K562 (cell line): ENCODE measurements around the gene PLXNA2. TPM values are rescaled to one million over a fixed set of nuclear protein-coding genes. Genes with fewer than 3 reads are reported as not detected.
A peak's percentile ranks its signal among the peaks of the same experiment; 100 is the strongest.

Source experiments
- DDX20 ChIP-seq: fragments of 450-650 bp; IDR thresholded peaks from 2 replicates; pipeline ENCODE4 v1.6.1; 2016; ENCODE audit warnings: missing genetic modification characterization, low read depth, mild to moderate bottlenecking, missing compliant biosample characterization, moderate library complexity
- FOXA3 ChIP-seq, 2 experiments: fragments of 450-650 bp in 1 of 2; sonication (generic) in 1 of 2; formaldehyde crosslinking; IDR thresholded peaks in 1 of 2; conservative IDR thresholded peaks in 1 of 2; 2 replicates each; pipeline versions ENCODE4 v1.4.0 to v1.8.0; 2020 to 2022; ENCODE audit warnings: mild to moderate bottlenecking in 2 of 2, missing genetic modification reagents in 1 of 2
- FOXJ2 ChIP-seq: fragments of 200-800 bp; sonication (Bioruptor generic); IDR thresholded peaks from 2 replicates; pipeline ENCODE4 v1.6.1; 2016; ENCODE audit warnings: missing genetic modification characterization, missing compliant biosample characterization
- HES1 ChIP-seq: fragments of 450-650 bp; IDR thresholded peaks from 2 replicates; pipeline ENCODE4 v1.6.1; 2016; ENCODE audit warnings: low read depth, mild to moderate bottlenecking, moderate library complexity
- HEY1 ChIP-seq: fragments of 250-450 bp; sonication (Bioruptor Pico); IDR thresholded peaks from 2 replicates; pipeline ENCODE4 v1.5.0; 2020; ENCODE audit warnings: mild to moderate bottlenecking, moderate library complexity, borderline replicate concordance
- HMG20A ChIP-seq: fragments of 450-650 bp; formaldehyde crosslinking; conservative IDR thresholded peaks from 2 replicates; pipeline ENCODE4 v1.4.0; 2020; ENCODE audit warnings: mild to moderate bottlenecking, mixed read lengths
- MAZ ChIP-seq, 2 experiments: fragments of 450-650 bp in 1 of 2; sonication (generic) in 1 of 2; formaldehyde crosslinking; IDR thresholded peaks in 1 of 2; conservative IDR thresholded peaks in 1 of 2; 2 replicates each; pipeline versions ENCODE4 v1.4.0 to v1.5.0; 2020; ENCODE audit warnings: mild to moderate bottlenecking in 1 of 2, missing genetic modification reagents in 1 of 2
- PPARD ChIP-seq: fragments of 250-450 bp; sonication (Bioruptor Pico); IDR thresholded peaks from 2 replicates; pipeline ENCODE4 v1.8.0; 2022; ENCODE audit warnings: inconsistent platforms, mild to moderate bottlenecking, moderate library complexity
- SIRT6 ChIP-seq: IDR thresholded peaks from one replicate; pipeline ENCODE4 v1.6.1; 2012; ENCODE audit warnings: low read depth, mild to moderate bottlenecking, control low read depth, inconsistent platforms, low read length, moderate library complexity
- SRSF7 ChIP-seq: fragments of 200-400 bp; formaldehyde crosslinking; optimal IDR thresholded peaks from 2 replicates; pipeline ENCODE3; 2017; ENCODE audit warnings: mild to moderate bottlenecking, low read depth, low read length
- ZC3H4 ChIP-seq: sonication (generic); formaldehyde crosslinking; IDR thresholded peaks from 2 replicates; pipeline ENCODE4 v1.9.0; 2021; ENCODE audit warnings: missing genetic modification reagents, borderline replicate concordance
- ZNF717 ChIP-seq: fragments of 250-450 bp; sonication (Bioruptor Pico); IDR thresholded peaks from 2 replicates; pipeline ENCODE4 v1.5.0; 2021
- polyA plus RNA-seq, 8 experiments: library from polyadenylated mRNA; depleted of rRNA in 4 of 8; stranded (reverse) in 5 of 8; unstranded in 3 of 8; fragments of >200 nt; fragmentation: Nextera tagmentation in 2 of 8; fragmentation: Illumina TruSeq in 1 of 8; extraction: Ambion mirVana in 2 of 8; extraction: Trizol in 1 of 8; gene quantifications; 2 replicates each; pipeline versions ENCODE4 v1.2.1 to v1.2.3, GENCODE V29; 2011 to 2014; ENCODE audit warnings: inconsistent platforms in 1 of 8, missing spikeins in 1 of 8
- total RNA-seq, 7 experiments: library from RNA; depleted of rRNA in 6 of 7; stranded (reverse); fragments of >200 nt in 6 of 7; fragmentation: Illumina TruSeq in 2 of 7; extraction: Trizol in 2 of 7; gene quantifications; 2 replicates each; pipeline versions ENCODE4 v1.2.1 to v1.2.3, GENCODE V29; 2011 to 2021; ENCODE audit warnings: low replicate concordance in 1 of 7
- TF ChIP-seq, protein P1 (sequence below): sonication (generic); formaldehyde crosslinking; IDR thresholded peaks from 2 replicates; pipeline ENCODE4 v1.8.0; 2023; ENCODE audit warnings: mild to moderate bottlenecking, missing genetic modification reagents
- TF ChIP-seq, protein P2 (sequence below): fragments of 450-650 bp; IDR thresholded peaks from 2 replicates; pipeline ENCODE4 v1.6.1; 2016; ENCODE audit warnings: low read depth

PLXNA2 gene
- total and polyA plus RNA-seq, 9 of the 15 experiments (the other 6 are each of a cell fraction or from before 2014, with no cell fraction given), result 0.01 to 1.3 (median 0.32) TPM

DNA sequence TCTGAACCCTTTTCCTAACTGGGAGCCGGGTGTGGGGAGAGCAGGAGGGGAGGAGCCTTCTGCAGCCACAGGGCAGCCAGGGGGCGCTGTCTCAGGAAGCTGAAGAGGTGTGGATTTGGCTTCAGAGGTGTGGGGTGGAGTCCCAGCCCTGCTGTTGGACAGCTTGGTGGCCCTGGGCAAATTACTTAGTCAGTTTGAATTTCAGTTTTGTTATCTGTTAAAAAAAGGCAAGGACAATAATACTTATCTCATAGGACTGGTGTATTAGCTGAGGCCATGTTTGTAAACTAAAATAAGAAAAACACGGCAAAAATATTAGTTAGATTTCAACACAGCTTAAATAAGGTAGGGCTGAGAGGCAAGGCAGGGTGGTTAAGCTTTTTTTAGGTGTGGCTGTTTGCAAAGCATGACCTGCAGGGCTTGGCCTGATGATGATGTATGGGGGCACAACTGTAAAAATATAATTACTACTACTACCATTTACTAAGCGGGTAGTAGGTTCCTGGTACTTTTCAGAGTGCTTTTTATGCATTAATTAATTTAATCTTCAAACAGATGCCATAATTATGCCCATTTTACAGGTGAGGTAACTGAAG, 111.8 kb downstream of the PLXNA2 start (continued):
- TF ChIP-seq, protein P1, sequence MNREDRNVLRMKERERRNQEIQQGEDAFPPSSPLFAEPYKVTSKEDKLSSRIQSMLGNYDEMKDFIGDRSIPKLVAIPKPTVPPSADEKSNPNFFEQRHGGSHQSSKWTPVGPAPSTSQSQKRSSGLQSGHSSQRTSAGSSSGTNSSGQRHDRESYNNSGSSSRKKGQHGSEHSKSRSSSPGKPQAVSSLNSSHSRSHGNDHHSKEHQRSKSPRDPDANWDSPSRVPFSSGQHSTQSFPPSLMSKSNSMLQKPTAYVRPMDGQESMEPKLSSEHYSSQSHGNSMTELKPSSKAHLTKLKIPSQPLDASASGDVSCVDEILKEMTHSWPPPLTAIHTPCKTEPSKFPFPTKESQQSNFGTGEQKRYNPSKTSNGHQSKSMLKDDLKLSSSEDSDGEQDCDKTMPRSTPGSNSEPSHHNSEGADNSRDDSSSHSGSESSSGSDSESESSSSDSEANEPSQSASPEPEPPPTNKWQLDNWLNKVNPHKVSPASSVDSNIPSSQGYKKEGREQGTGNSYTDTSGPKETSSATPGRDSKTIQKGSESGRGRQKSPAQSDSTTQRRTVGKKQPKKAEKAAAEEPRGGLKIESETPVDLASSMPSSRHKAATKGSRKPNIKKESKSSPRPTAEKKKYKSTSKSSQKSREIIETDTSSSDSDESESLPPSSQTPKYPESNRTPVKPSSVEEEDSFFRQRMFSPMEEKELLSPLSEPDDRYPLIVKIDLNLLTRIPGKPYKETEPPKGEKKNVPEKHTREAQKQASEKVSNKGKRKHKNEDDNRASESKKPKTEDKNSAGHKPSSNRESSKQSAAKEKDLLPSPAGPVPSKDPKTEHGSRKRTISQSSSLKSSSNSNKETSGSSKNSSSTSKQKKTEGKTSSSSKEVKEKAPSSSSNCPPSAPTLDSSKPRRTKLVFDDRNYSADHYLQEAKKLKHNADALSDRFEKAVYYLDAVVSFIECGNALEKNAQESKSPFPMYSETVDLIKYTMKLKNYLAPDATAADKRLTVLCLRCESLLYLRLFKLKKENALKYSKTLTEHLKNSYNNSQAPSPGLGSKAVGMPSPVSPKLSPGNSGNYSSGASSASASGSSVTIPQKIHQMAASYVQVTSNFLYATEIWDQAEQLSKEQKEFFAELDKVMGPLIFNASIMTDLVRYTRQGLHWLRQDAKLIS (CRISPR knock-in tag), result no peak
- TF ChIP-seq HMG20A (CRISPR knock-in tag) (no peak), SIRT6 (no peak), FOXJ2 (tag) (no peak), FOXA3 (CRISPR knock-in tag; conservative IDR thresholded peaks at IDR 0.05 in 1 of 2, IDR thresholded peaks at IDR 0.05 in 1 of 2) (no peak), SRSF7 (no peak), ZC3H4 (CRISPR knock-in tag) (no peak), HEY1 (CRISPR knock-in tag) (no peak), ZNF717 (CRISPR knock-in tag) (no peak), PPARD (CRISPR knock-in tag) (no peak), MAZ (CRISPR knock-in tag; conservative IDR thresholded peaks at IDR 0.05 in 1 of 2, IDR thresholded peaks at IDR 0.05 in 1 of 2) (peak; percentile 32 to 59; a peak in 1 of 4 replicates), HES1 (no peak), DDX20 (tag) (no peak)
- TF ChIP-seq, protein P2, sequence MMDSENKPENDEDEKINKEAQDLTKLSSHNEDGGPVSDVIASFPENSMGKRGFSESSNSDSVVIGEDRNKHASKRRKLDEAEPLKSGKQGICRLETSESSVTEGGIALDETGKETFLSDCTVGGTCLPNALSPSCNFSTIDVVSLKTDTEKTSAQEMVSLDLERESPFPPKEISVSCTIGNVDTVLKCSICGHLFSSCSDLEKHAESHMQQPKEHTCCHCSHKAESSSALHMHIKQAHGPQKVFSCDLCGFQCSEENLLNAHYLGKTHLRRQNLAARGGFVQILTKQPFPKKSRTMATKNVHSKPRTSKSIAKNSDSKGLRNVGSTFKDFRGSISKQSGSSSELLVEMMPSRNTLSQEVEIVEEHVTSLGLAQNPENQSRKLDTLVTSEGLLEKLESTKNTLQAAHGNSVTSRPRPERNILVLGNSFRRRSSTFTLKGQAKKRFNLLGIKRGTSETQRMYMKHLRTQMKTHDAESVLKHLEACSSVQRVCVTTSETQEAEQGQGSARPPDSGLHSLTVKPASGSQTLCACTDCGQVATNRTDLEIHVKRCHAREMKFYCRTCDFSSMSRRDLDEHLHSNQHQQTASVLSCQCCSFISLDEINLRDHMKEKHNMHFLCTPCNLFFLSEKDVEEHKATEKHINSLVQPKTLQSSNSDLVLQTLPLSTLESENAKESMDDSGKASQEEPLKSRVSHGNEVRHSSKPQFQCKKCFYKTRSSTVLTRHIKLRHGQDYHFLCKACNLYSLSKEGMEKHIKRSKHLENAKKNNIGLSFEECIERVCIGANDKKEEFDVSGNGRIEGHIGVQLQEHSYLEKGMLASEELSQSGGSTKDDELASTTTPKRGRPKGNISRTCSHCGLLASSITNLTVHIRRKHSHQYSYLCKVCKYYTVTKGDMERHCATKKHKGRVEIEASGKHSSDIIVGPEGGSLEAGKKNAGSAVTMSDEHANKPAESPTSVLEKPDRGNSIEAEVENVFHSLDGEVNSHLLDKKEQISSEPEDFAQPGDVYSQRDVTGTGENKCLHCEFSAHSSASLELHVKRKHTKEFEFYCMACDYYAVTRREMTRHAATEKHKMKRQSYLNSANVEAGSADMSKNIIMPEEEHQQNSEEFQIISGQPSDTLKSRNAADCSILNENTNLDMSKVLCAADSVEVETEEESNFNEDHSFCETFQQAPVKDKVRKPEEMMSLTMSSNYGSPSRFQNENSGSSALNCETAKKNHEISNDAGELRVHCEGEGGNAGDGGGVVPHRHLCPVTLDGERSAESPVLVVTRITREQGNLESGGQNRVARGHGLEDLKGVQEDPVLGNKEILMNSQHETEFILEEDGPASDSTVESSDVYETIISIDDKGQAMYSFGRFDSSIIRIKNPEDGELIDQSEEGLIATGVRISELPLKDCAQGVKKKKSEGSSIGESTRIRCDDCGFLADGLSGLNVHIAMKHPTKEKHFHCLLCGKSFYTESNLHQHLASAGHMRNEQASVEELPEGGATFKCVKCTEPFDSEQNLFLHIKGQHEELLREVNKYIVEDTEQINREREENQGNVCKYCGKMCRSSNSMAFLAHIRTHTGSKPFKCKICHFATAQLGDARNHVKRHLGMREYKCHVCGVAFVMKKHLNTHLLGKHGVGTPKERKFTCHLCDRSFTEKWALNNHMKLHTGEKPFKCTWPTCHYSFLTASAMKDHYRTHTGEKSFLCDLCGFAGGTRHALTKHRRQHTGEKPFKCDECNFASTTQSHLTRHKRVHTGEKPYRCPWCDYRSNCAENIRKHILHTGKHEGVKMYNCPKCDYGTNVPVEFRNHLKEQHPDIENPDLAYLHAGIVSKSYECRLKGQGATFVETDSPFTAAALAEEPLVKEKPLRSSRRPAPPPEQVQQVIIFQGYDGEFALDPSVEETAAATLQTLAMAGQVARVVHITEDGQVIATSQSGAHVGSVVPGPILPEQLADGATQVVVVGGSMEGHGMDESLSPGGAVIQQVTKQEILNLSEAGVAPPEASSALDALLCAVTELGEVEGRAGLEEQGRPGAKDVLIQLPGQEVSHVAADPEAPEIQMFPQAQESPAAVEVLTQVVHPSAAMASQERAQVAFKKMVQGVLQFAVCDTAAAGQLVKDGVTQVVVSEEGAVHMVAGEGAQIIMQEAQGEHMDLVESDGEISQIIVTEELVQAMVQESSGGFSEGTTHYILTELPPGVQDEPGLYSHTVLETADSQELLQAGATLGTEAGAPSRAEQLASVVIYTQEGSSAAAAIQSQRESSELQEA, result no peak
